H1 (cell line): ENCODE results near the gene CDC42EP4. TPM values are rescaled to one million over a fixed set of nuclear protein-coding genes. Genes with fewer than 3 reads are reported as not detected.

Experiments used
- ATF3 ChIP-seq: IDR thresholded peaks from 2 replicates; pipeline ENCODE4 v1.6.1; 2011; ENCODE audit warnings: low read depth, mild to moderate bottlenecking, low read length; ENCODE audit not compliant: insufficient read depth
- BCL11A ChIP-seq, 2 experiments: IDR thresholded peaks; one replicate each; pipeline ENCODE4 v1.6.1; 2011; ENCODE audit warnings: low read depth in 2 of 2, low read length in 2 of 2, mild to moderate bottlenecking in 2 of 2
- CHD7 ChIP-seq: fragments of 300-600 bp; sonication (generic); IDR thresholded peaks from 2 replicates; pipeline ENCODE4 v1.7.1; 2012; ENCODE audit warnings: low read length, moderate library complexity, mild to moderate bottlenecking, inconsistent platforms; ENCODE audit not compliant: insufficient replicate concordance
- CREB1 ChIP-seq: IDR thresholded peaks from 2 replicates; pipeline ENCODE4 v1.6.1; 2012; ENCODE audit warnings: inconsistent platforms
- KDM4A ChIP-seq: IDR thresholded peaks from one replicate; pipeline ENCODE4 v1.7.1; 2012; ENCODE audit warnings: low read depth, mild to moderate bottlenecking, moderate library complexity, low read length, inconsistent platforms; ENCODE audit not compliant: severe bottlenecking
- SP1 ChIP-seq: IDR thresholded peaks from 2 replicates; pipeline ENCODE4 v1.6.1; 2011; ENCODE audit warnings: low read depth, low read length
- SP2 ChIP-seq: IDR thresholded peaks from 2 replicates; pipeline ENCODE4 v1.6.1; 2012; ENCODE audit warnings: mild to moderate bottlenecking, low read length, inconsistent platforms
- TAF1 ChIP-seq: IDR thresholded peaks from 2 replicates; pipeline ENCODE4 v1.6.1; 2011; ENCODE audit warnings: mild to moderate bottlenecking, low read depth, low read length
- TBP ChIP-seq: IDR thresholded peaks from 2 replicates; pipeline ENCODE4 v1.6.1; 2011; ENCODE audit warnings: low read depth, low read length, improper control_type of control experiment
- polyA plus RNA-seq, 7 experiments: library from polyadenylated mRNA; depleted of rRNA in 3 of 7; stranded (reverse) in 5 of 7; unstranded in 2 of 7; fragments of >200 nt in 5 of 7; fragments of 200-250 nt in 2 of 7; gene quantifications; 1 replicate in 5 of 7; 2 replicates in 1 of 7; 4 replicates in 1 of 7; pipeline versions ENCODE4 v1.2.1 to v1.2.3, GENCODE V29; 2011 to 2013; ENCODE audit warnings: missing spikeins in 2 of 7, mixed read lengths in 2 of 7
- total RNA-seq: library from RNA; stranded (reverse); fragmentation: NEBNext Ultra II Directional; extraction: Animal tissue kit (Norgen Biotek cat#: 25700); gene quantifications from 2 replicates; pipeline ENCODE4 v1.2.1, GENCODE V29; 2021

CDC42EP4 gene
- total and polyA plus RNA-seq, 2 of the 8 experiments (the other 6 are each of a cell fraction or from before 2014, with no cell fraction given) = 8.8 to 12.6 TPM

GRCh38 chr17:73272906-73273218 lies 38.9 kb downstream of the CDC42EP4 start (continued):
- TF ChIP-seq CHD7 (no peak), TBP (no peak), TAF1 (no peak), SP2 (no peak), ATF3 (no peak), CREB1 (no peak), KDM4A (no peak), SP1 (no peak), BCL11A (IDR thresholded peaks at IDR 0.05; ENCODE audit: low read depth in 2 of 2, low read length in 2 of 2) (no peak)
